ENCODE results near the gene B2M. TPM values are rescaled to one million over a fixed set of nuclear protein-coding genes. Genes with fewer than 3 reads are reported as not detected.

Gene B2M
- total and polyA plus RNA-seq, 2 of the 13 experiments (the other 11 are each of a cell fraction or from before 2014, with no cell fraction given) = 784 to 857 TPM

DNA sequence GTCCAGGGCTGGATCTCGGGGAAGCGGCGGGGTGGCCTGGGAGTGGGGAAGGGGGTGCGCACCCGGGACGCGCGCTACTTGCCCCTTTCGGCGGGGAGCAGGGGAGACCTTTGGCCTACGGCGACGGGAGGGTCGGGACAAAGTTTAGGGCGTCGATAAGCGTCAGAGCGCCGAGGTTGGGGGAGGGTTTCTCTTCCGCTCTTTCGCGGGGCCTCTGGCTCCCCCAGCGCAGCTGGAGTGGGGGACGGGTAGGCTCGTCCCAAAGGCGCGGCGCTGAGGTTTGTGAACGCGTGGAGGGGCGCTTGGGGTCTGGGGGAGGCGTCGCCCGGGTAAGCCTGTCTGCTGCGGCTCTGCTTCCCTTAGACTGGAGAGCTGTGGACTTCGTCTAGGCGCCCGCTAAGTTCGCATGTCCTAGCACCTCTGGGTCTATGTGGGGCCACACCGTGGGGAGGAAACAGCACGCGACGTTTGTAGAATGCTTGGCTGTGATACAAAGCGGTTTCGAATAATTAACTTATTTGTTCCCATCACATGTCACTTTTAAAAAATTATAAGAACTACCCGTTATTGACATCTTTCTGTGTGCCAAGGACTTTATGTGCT is 527 bp downstream of the B2M start (continued):
- TF ChIP-seq ZNF687 (CRISPR knock-in tag; IDR thresholded peaks at IDR 0.05) (peak; percentile 81), PHF21A (CRISPR knock-in tag; IDR thresholded peaks at IDR 0.05) (peak; percentile 41; the same call in 1 of the 2 replicates), MEF2D (CRISPR knock-in tag; IDR thresholded peaks at IDR 0.05) (no peak; the same call in 1 of the 2 replicates), RBFOX2 (IDR thresholded peaks at IDR 0.05; ENCODE audit: low read depth, low read length) (peak; percentile 50), ZSCAN9 (CRISPR knock-in tag; IDR thresholded peaks at IDR 0.05; ENCODE audit: borderline replicate concordance) (peak; percentile 14; the same call in 1 of the 2 replicates), SOX6 (IDR thresholded peaks at IDR 0.05) (no peak), SOX6 (CRISPR knock-in tag; IDR thresholded peaks at IDR 0.05) (no peak), SMAD1 (CRISPR knock-in tag; IDR thresholded peaks at IDR 0.05; ENCODE audit: borderline replicate concordance, low read depth) (0 out of 2 replicates have a peak, but pooled peaks have one; percentile 10), HNRNPLL (IDR thresholded peaks at IDR 0.05; ENCODE audit: low read depth, low read length, poor library complexity, severe bottlenecking) (peak; percentile 74), CCDC6 (CRISPR knock-in tag; IDR thresholded peaks at IDR 0.05) (peak; percentile 79), ZNF781 (CRISPR knock-in tag; IDR thresholded peaks at IDR 0.05; ENCODE audit: borderline replicate concordance, not compliant biosample characterization) (peak; percentile 17), KDM3A (CRISPR knock-in tag; IDR thresholded peaks at IDR 0.05; ENCODE audit: low read depth) (0 out of 2 replicates have a peak, but pooled peaks have one; percentile 13), TOPORS (CRISPR knock-in tag; IDR thresholded peaks at IDR 0.05) (peak; percentile 36; the same call in 1 of the 2 replicates), ZMAT3 (CRISPR knock-in tag; conservative IDR thresholded peaks at IDR 0.05) (peak; percentile 78; the same call in 1 of the 2 replicates), ZNF619 (CRISPR knock-in tag; IDR thresholded peaks at IDR 0.05) (no peak), ZMYM3 (CRISPR knock-in tag; IDR thresholded peaks at IDR 0.05) (no peak), ZNF264 (CRISPR knock-in tag; IDR thresholded peaks at IDR 0.05) (0 out of 2 replicates have a peak, but pooled peaks have one; percentile 6), ZNF678 (CRISPR knock-in tag; IDR thresholded peaks at IDR 0.05) (no peak), ZNF256 (CRISPR knock-in tag; conservative IDR thresholded peaks at IDR 0.05) (0 out of 2 replicates have a peak, but pooled peaks have one; percentile 23)
- TF ChIP-seq, protein P1, sequence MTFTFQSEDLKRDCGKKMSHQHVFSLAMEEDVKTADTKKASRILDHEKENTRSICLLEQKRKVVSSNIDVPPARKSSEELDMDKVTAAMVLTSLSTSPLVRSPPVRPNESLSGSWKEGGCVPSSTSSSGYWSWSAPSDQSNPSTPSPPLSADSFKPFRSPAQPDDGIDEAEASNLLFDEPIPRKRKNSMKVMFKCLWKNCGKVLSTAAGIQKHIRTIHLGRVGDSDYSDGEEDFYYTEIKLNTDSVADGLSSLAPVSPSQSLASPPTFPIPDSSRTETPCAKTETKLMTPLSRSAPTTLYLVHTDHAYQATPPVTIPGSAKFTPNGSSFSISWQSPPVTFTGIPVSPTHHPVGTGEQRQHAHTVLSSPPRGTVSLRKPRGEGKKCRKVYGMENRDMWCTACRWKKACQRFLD (CRISPR knock-in tag; IDR thresholded peaks at IDR 0.05; ENCODE audit: borderline replicate concordance) = no peak
- TF ChIP-seq, protein P2, sequence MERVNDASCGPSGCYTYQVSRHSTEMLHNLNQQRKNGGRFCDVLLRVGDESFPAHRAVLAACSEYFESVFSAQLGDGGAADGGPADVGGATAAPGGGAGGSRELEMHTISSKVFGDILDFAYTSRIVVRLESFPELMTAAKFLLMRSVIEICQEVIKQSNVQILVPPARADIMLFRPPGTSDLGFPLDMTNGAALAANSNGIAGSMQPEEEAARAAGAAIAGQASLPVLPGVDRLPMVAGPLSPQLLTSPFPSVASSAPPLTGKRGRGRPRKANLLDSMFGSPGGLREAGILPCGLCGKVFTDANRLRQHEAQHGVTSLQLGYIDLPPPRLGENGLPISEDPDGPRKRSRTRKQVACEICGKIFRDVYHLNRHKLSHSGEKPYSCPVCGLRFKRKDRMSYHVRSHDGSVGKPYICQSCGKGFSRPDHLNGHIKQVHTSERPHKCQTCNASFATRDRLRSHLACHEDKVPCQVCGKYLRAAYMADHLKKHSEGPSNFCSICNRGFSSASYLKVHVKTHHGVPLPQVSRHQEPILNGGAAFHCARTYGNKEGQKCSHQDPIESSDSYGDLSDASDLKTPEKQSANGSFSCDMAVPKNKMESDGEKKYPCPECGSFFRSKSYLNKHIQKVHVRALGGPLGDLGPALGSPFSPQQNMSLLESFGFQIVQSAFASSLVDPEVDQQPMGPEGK (CRISPR knock-in tag; IDR thresholded peaks at IDR 0.05) = peak; percentile 67; the same call in 1 of the 2 replicates
- TF ChIP-seq, protein P3, sequence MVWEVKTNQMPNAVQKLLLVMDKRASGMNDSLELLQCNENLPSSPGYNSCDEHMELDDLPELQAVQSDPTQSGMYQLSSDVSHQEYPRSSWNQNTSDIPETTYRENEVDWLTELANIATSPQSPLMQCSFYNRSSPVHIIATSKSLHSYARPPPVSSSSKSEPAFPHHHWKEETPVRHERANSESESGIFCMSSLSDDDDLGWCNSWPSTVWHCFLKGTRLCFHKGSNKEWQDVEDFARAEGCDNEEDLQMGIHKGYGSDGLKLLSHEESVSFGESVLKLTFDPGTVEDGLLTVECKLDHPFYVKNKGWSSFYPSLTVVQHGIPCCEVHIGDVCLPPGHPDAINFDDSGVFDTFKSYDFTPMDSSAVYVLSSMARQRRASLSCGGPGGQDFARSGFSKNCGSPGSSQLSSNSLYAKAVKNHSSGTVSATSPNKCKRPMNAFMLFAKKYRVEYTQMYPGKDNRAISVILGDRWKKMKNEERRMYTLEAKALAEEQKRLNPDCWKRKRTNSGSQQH (CRISPR knock-in tag; IDR thresholded peaks at IDR 0.05; ENCODE audit: low read depth) = peak; percentile 2; the same call in 1 of the 2 replicates
